HepG2 (cell line): ENCODE data around the gene GPSM1. TPM values are rescaled to one million over a fixed set of nuclear protein-coding genes. Genes with fewer than 3 reads are reported as not detected.

Experiments used
- ATAC-seq: fragments of 200-7000 bp; cut with Tn5 transposase; 3 replicates; pipeline ENCODE4 v1.9.1; 2020; ENCODE audit warnings: mild to moderate bottlenecking, moderate library complexity
- BruUV-seq: library from RNA; stranded (reverse); fragments of 400-500 nt; replicated peaks from 2 replicates; lab custom pipeline; 2021; lab: Mats Ljungman, UMichigan
- CTCF ChIA-PET: fragments of 300-600 bp; formaldehyde crosslinking; extraction: SDS; loops from one replicate; lab custom pipeline; 2021; ENCODE audit warnings: low total read pairs, inconsistent platforms, low intra/inter-chr PET ratio; lab: Yijun Ruan, JAX
- POLR2A ChIA-PET: fragments of 350-600 bp; sonication (Branson Sonifier 250); formaldehyde crosslinking; loops from one replicate; lab custom pipeline; 2020; ENCODE audit warnings: antibody characterized with exemption, inconsistent platforms; lab: Yijun Ruan, JAX
- DNase-seq: peaks from one replicate; pipeline ENCODE4 v3.0.0-alpha.2; 2015; ENCODE audit warnings: low spot score
- FAIRE-seq: peaks from 3 replicates; lab custom pipeline; 2011; peaks lifted over from hg19 to GRCh38; lab: Jason Lieb, UNC
- H2AFZ ChIP-seq: one replicate; pipeline ENCODE4 v1.6.1; 2011; ENCODE audit warnings: low read length, inconsistent platforms
- H3K27ac ChIP-seq: fragments of 300-600 bp; 3 replicates; pipeline ENCODE4 v1.8.0; 2011; ENCODE audit warnings: mixed run types, mild to moderate bottlenecking, mixed read lengths, low read length, inconsistent platforms; ENCODE audit not compliant: insufficient read depth; ENCODE audit errors: extremely low read length
- H3K27me3 ChIP-seq, 2 experiments: fragments of 200-600 bp in 1 of 2; 2 replicates in 1 of 2; 3 replicates in 1 of 2; pipeline versions ENCODE4 v1.6.0 to v1.8.0; 2011; ENCODE audit warnings: low read length in 2 of 2, mild to moderate bottlenecking in 2 of 2, moderate library complexity in 2 of 2, inconsistent platforms in 1 of 2; ENCODE audit not compliant: insufficient read depth in 2 of 2, control insufficient read depth in 1 of 2
- H3K36me3 ChIP-seq, 2 experiments: fragments of 200-600 bp in 1 of 2; replicated peaks in 1 of 2; 2 replicates in 1 of 2; 3 replicates in 1 of 2; pipeline versions ENCODE4 v1.5.1 to v1.8.0; 2011; ENCODE audit warnings: low read length in 2 of 2, inconsistent platforms in 1 of 2; ENCODE audit not compliant: insufficient read depth in 2 of 2, control insufficient read depth in 1 of 2
- H3K4me1 ChIP-seq: 2 replicates; pipeline ENCODE4 v1.5.1; 2012; ENCODE audit warnings: low read length, inconsistent platforms; ENCODE audit not compliant: insufficient read depth
- H3K4me2 ChIP-seq: 2 replicates; pipeline ENCODE4 v1.6.0; 2011; ENCODE audit warnings: low read depth, low read length, inconsistent platforms
- H3K4me3 ChIP-seq, 3 experiments: fragments of 200-600 bp in 1 of 3; sonication (generic), shearing (Covaris generic) in 1 of 3; replicated peaks in 1 of 3; 2 replicates each; pipeline ENCODE4 v1.5.1; 2011 to 2016; ENCODE audit warnings: low read length in 3 of 3, inconsistent platforms in 2 of 3, low read depth in 2 of 3, mild to moderate bottlenecking in 2 of 3, control low read depth in 1 of 3, mixed read lengths in 1 of 3; ENCODE audit not compliant: insufficient read depth in 1 of 3
- H3K79me2 ChIP-seq: one replicate; pipeline ENCODE4 v1.6.1; 2011; ENCODE audit warnings: low read length, inconsistent platforms; ENCODE audit not compliant: insufficient read depth
- H3K9ac ChIP-seq: 2 replicates; pipeline ENCODE4 v1.6.0; 2011; ENCODE audit warnings: mild to moderate bottlenecking, low read depth, low read length, inconsistent platforms; ENCODE audit not compliant: insufficient read depth
- H3K9me3 ChIP-seq: 2 replicates; pipeline ENCODE4 v1.5.1; 2012; ENCODE audit warnings: mild to moderate bottlenecking, low read length
- H4K20me1 ChIP-seq: 2 replicates; pipeline ENCODE4 v1.6.0; 2011; ENCODE audit warnings: inconsistent platforms, mild to moderate bottlenecking, low read length, moderate library complexity; ENCODE audit not compliant: insufficient read depth
- AKAP8 ChIP-seq: sonication (generic); formaldehyde crosslinking; IDR thresholded peaks from 2 replicates; pipeline ENCODE4 v1.5.1; 2020; ENCODE audit warnings: mild to moderate bottlenecking, missing genetic modification reagents
- EEA1 ChIP-seq: sonication (generic); formaldehyde crosslinking; IDR thresholded peaks from 2 replicates; pipeline ENCODE4 v1.5.1; 2020; ENCODE audit warnings: mild to moderate bottlenecking, missing genetic modification reagents, borderline replicate concordance
- GABPA ChIP-seq, 2 experiments: IDR thresholded peaks; 2 replicates each; pipeline ENCODE4 v1.6.1; 2011 to 2016; ENCODE audit warnings: low read depth in 2 of 2, low read length in 1 of 2, missing biosample characterization in 1 of 2, missing genetic modification characterization in 1 of 2
- HNRNPK ChIP-seq: fragments of 200-400 bp; formaldehyde crosslinking; IDR thresholded peaks from 2 replicates; pipeline ENCODE4 v1.6.1; 2018; ENCODE audit warnings: low read length, low read depth, moderate library complexity, mild to moderate bottlenecking; ENCODE audit not compliant: poor library complexity, severe bottlenecking
- JUNB ChIP-seq: sonication (generic); formaldehyde crosslinking; IDR thresholded peaks from 2 replicates; pipeline ENCODE4 v1.8.0; 2022; ENCODE audit warnings: missing genetic modification reagents, mild to moderate bottlenecking, borderline replicate concordance
- NRL ChIP-seq: sonication (generic); formaldehyde crosslinking; IDR thresholded peaks from 2 replicates; pipeline ENCODE4 v1.5.0; 2020; ENCODE audit warnings: missing genetic modification reagents, mild to moderate bottlenecking, moderate library complexity, borderline replicate concordance
- SKI ChIP-seq: fragments of 450-650 bp; IDR thresholded peaks from one replicate; pipeline ENCODE4 v1.6.1; 2018; ENCODE audit warnings: mild to moderate bottlenecking; ENCODE audit not compliant: partially characterized antibody
- SNRNP70 ChIP-seq: fragments of 200-400 bp; formaldehyde crosslinking; IDR thresholded peaks from 2 replicates; pipeline ENCODE4 v1.6.1; 2017; ENCODE audit warnings: mild to moderate bottlenecking, low read depth, low read length, moderate library complexity
- THAP7 ChIP-seq: sonication (generic); formaldehyde crosslinking; IDR thresholded peaks from 2 replicates; pipeline ENCODE4 v1.8.1; 2023; ENCODE audit warnings: mild to moderate bottlenecking, missing genetic modification reagents
- ZNF326 ChIP-seq: sonication (generic); formaldehyde crosslinking; IDR thresholded peaks from 2 replicates; pipeline ENCODE4 v1.4.0; 2020; ENCODE audit warnings: missing genetic modification reagents, borderline replicate concordance
- ZNF549 ChIP-seq: sonication (generic); formaldehyde crosslinking; IDR thresholded peaks from 2 replicates; pipeline ENCODE4 v1.5.0; 2020; ENCODE audit warnings: missing genetic modification reagents
- ZNF780A ChIP-seq: sonication (generic); formaldehyde crosslinking; IDR thresholded peaks from 2 replicates; pipeline ENCODE4 v1.8.0; 2022; ENCODE audit warnings: mild to moderate bottlenecking, missing genetic modification reagents, moderate library complexity
- ZNF788 ChIP-seq: sonication (generic); formaldehyde crosslinking; IDR thresholded peaks from 2 replicates; pipeline ENCODE4 v1.5.0; 2020; ENCODE audit warnings: mild to moderate bottlenecking, missing genetic modification reagents, borderline replicate concordance
- ZSCAN29 ChIP-seq: sonication (generic); formaldehyde crosslinking; conservative IDR thresholded peaks from 2 replicates; pipeline ENCODE4 v1.4.0; 2020; ENCODE audit warnings: mild to moderate bottlenecking, missing genetic modification reagents
- ZSCAN9 ChIP-seq: IDR thresholded peaks from 2 replicates; pipeline ENCODE4 v1.6.1; 2016; ENCODE audit warnings: borderline replicate concordance
- ZZZ3 ChIP-seq: sonication (generic); formaldehyde crosslinking; IDR thresholded peaks from 2 replicates; pipeline ENCODE4 v1.4.0; 2020; ENCODE audit warnings: missing genetic modification reagents, mild to moderate bottlenecking, borderline replicate concordance
- WGBS: methylation state at CpG from one replicate; pipeline ENCODE4 v1.1.6; 2017; ENCODE audit warnings: low lambda C conversion rate; 5-methylcytosine and 5-hydroxymethylcytosine counted together
- in situ Hi-C: cut with HindIII; loops from 2 replicates; pipeline ENCODE4 v1.10.0; 2017; ENCODE audit warnings: low pct_unique_long_range_greater_than_20kb; ENCODE audit not compliant: extremely low pct_ligation_motif_present
- intact Hi-C: fragments of 100-400 bp; cut with micrococcal nuclease; formaldehyde crosslinking; loops from one replicate; pipeline ENCODE4 v1.10.0; 2022; ENCODE audit not compliant: unreplicated experiment
- polyA plus RNA-seq, 8 experiments: library from polyadenylated mRNA; depleted of rRNA in 3 of 8; stranded (reverse) in 7 of 8; unstranded in 1 of 8; fragments of >200 nt; fragmentation: Illumina TruSeq in 4 of 8; extraction: Trizol in 4 of 8; gene quantifications; 2 replicates each; pipeline versions ENCODE4 v1.2.1 to v1.2.3, GENCODE V29; 2011 to 2016; ENCODE audit warnings: low read depth in 4 of 8, missing spikeins in 1 of 8, mixed read lengths in 1 of 8; ENCODE audit not compliant: insufficient read depth in 1 of 8
- total RNA-seq, 5 experiments: library from RNA; depleted of rRNA; stranded (reverse); fragments of >200 nt; fragmentation: Illumina TruSeq; extraction: Trizol; gene quantifications; 2 replicates each; pipeline ENCODE4 v1.2.3, GENCODE V29; 2016; ENCODE audit warnings: low read depth in 1 of 5
- TF ChIP-seq, protein P1 (sequence below): sonication (generic); formaldehyde crosslinking; IDR thresholded peaks from 2 replicates; pipeline ENCODE4 v1.8.0; 2022; ENCODE audit warnings: missing genetic modification reagents, mild to moderate bottlenecking, borderline replicate concordance

Gene GPSM1
- total and polyA plus RNA-seq, 2 of the 13 experiments (the other 11 are each of a cell fraction or from before 2014, with no cell fraction given): 1.0 to 2.4 TPM

GRCh38 chr9:136363106-136363948 lies 36.0 kb downstream of the GPSM1 start, which contains the start of gene DNLZ:
Gene DNLZ, minus strand, starts transcription at chr9:136363744. Its CDS starts 30 bp downstream, at chr9:136363714.
- Histone ChIP-seq H3K4me2 (peak within 1 kb of the TSS; percentile 67), H3K4me1 (peaks cover 25% of the 10 kb centered on the region), H3K36me3 (no peaks in the 10 kb centered on the region), H3K79me2 (no peaks in the 10 kb centered on the region), H3K9me3 (no peaks in the 10 kb centered on the region), H3K27ac (peak within 1 kb of the TSS; percentile 72), H3K4me3 (peak within 1 kb of the TSS; percentile 86 to 91 (median 89)), H3K9ac (peak within 1 kb of the TSS; percentile 81), H3K27me3 (no peaks in the 10 kb centered on the region), H4K20me1 (no peaks in the 10 kb centered on the region), H2AFZ (no peak within 1 kb of the TSS)
- in situ Hi-C loops (no loop called here), intact Hi-C loops (loop anchor here (2.0 kb wide), 1 partner anchor 19 kb away; no protein-coding TSS in a partner anchor)
- ChIA-PET POLR2A (interaction anchor here (0.6 to 2.8 kb wide), 19 partner anchors 9 to 1096 kb away, joined by 3 to 73 read pairs (median 4); partner anchors contain the start of genes CARD9, ENTR1, NSMF and PMPCA), CTCF (interaction anchor here (0.8 to 2.1 kb wide), 4 partner anchors 10 to 51 kb away, joined by 4 to 13 read pairs (median 7); partner anchors contain the start of gene CARD9)
- FAIRE-seq (no peak), DNase-seq (peak; percentile 86), ATAC-seq (peak; percentile 80)
- WGBS: 0% methylated on average over 3 of the region's 97 CpGs
- TSS peak; percentile 66 for BruUV-seq
- no peak for TF ChIP-seq HNRNPK
- TF ChIP-seq ZNF326 (CRISPR knock-in tag): no peak
- no peak for TF ChIP-seq SKI
- TF ChIP-seq ZSCAN29 (CRISPR knock-in tag): peak; percentile 81
- TF ChIP-seq ZZZ3 (CRISPR knock-in tag): peak; percentile 57; the same call in 1 of the 2 replicates
- peak; percentile 93; the same call in 1 of the 2 replicates for TF ChIP-seq ZNF780A (CRISPR knock-in tag)
- no peak for TF ChIP-seq GABPA (IDR thresholded peaks at IDR 0.05; ENCODE audit: low read depth, low read length)
- TF ChIP-seq GABPA (CRISPR knock-in tag; IDR thresholded peaks at IDR 0.05; ENCODE audit: low read depth): peak; percentile 85
- no peak for TF ChIP-seq THAP7 (CRISPR knock-in tag)
- peak; percentile 39; the same call in 1 of the 2 replicates for TF ChIP-seq ZSCAN9 (CRISPR knock-in tag)
- TF ChIP-seq, protein P1, sequence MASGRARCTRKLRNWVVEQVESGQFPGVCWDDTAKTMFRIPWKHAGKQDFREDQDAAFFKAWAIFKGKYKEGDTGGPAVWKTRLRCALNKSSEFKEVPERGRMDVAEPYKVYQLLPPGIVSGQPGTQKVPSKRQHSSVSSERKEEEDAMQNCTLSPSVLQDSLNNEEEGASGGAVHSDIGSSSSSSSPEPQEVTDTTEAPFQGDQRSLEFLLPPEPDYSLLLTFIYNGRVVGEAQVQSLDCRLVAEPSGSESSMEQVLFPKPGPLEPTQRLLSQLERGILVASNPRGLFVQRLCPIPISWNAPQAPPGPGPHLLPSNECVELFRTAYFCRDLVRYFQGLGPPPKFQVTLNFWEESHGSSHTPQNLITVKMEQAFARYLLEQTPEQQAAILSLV (CRISPR knock-in tag): peak; percentile 83; the same call in 1 of the 2 replicates
- TF ChIP-seq SNRNP70: no peak
- TF ChIP-seq ZNF549 (CRISPR knock-in tag): no peak
- TF ChIP-seq NRL: peak; percentile 46; the same call in 1 of the 2 replicates
- peak; percentile 82; the same call in 1 of the 2 replicates for TF ChIP-seq AKAP8 (CRISPR knock-in tag)
- TF ChIP-seq EEA1 (CRISPR knock-in tag): no peak
- peak; percentile 60; the same call in 1 of the 2 replicates for TF ChIP-seq ZNF788
- peak; percentile 57; the same call in 1 of the 2 replicates for TF ChIP-seq JUNB (CRISPR knock-in tag)
